Liver (tissue), 9 donors: ENCODE results near the gene OSBPL10. TPM values are rescaled to one million over a fixed set of nuclear protein-coding genes. Genes with fewer than 3 reads are reported as not detected.

Experiments
- DNase-seq: peaks from one replicate; pipeline ENCODE4 v3.0.0-alpha.2; 2017; ENCODE audit warnings: low spot score
- H3K27ac ChIP-seq, 2 donors: one replicate each; pipeline ENCODE4 v1.7.0; 2013; ENCODE audit warnings: inconsistent platforms in 2 of 2, low read length in 2 of 2, control low read depth in 1 of 2, low read depth in 1 of 2, mild to moderate bottlenecking in 1 of 2
- H3K27me3 ChIP-seq, 4 donors: one replicate each; pipeline versions ENCODE4 v1.6.1 to v1.7.0; 2013; ENCODE audit warnings: low read length in 3 of 4, inconsistent platforms in 1 of 4, mild to moderate bottlenecking in 1 of 4, moderate library complexity in 1 of 4; ENCODE audit not compliant: control insufficient read depth in 4 of 4, insufficient read depth in 4 of 4
- H3K36me3 ChIP-seq, 4 donors: one replicate each; pipeline versions ENCODE4 v1.6.1 to v1.7.0; 2013; ENCODE audit warnings: low read length in 3 of 4, mild to moderate bottlenecking in 3 of 4, low read depth in 1 of 4, moderate library complexity in 1 of 4; ENCODE audit not compliant: control insufficient read depth in 4 of 4, insufficient read depth in 3 of 4
- H3K4me1 ChIP-seq, 4 donors: one replicate each; pipeline versions ENCODE4 v1.6.1 to v1.7.0; 2013; ENCODE audit warnings: low read length in 3 of 4, mild to moderate bottlenecking in 3 of 4, moderate library complexity in 1 of 4; ENCODE audit not compliant: control insufficient read depth in 4 of 4, insufficient read depth in 4 of 4
- H3K4me3 ChIP-seq, 3 donors: one replicate each; pipeline versions ENCODE4 v1.6.1 to v1.7.0; 2013; ENCODE audit warnings: low read length in 3 of 3, control low read depth in 1 of 3, low read depth in 1 of 3, mild to moderate bottlenecking in 1 of 3
- H3K9ac ChIP-seq, 2 donors: one replicate each; pipeline ENCODE4 v1.7.0; 2013; ENCODE audit warnings: low read length in 2 of 2, mild to moderate bottlenecking in 2 of 2, moderate library complexity in 2 of 2, control low read depth in 1 of 2, low read depth in 1 of 2
- H3K9me3 ChIP-seq, 4 donors: one replicate each; pipeline versions ENCODE4 v1.6.1 to v1.7.0; 2013; ENCODE audit warnings: low read length in 3 of 4; ENCODE audit not compliant: control insufficient read depth in 4 of 4
- ATF3 ChIP-seq: IDR thresholded peaks from 2 replicates; pipeline ENCODE4 v1.6.1; 2016; ENCODE audit warnings: antibody characterized with exemption
- EGR1 ChIP-seq, 2 donors: IDR thresholded peaks; 2 replicates each; pipeline ENCODE4 v1.6.1; 2016 to 2018; ENCODE audit warnings: antibody characterized with exemption in 2 of 2, low read depth in 2 of 2
- FOXA1 ChIP-seq: IDR thresholded peaks from 2 replicates; pipeline ENCODE4 v1.6.1; 2016; ENCODE audit warnings: antibody characterized with exemption
- FOXA2 ChIP-seq: IDR thresholded peaks from 2 replicates; pipeline ENCODE4 v1.6.1; 2016; ENCODE audit warnings: antibody characterized with exemption
- GABPA ChIP-seq, 2 donors: IDR thresholded peaks in 1 of 2; conservative IDR thresholded peaks in 1 of 2; 2 replicates each; pipeline ENCODE4 v1.6.1; 2016; ENCODE audit warnings: antibody characterized with exemption in 2 of 2, mild to moderate bottlenecking in 1 of 2, moderate library complexity in 1 of 2
- HNF4A ChIP-seq, 2 donors: conservative IDR thresholded peaks; 2 replicates each; pipeline ENCODE4 v1.6.1; 2016; ENCODE audit warnings: antibody characterized with exemption in 2 of 2, mild to moderate bottlenecking in 2 of 2
- HNF4G ChIP-seq: IDR thresholded peaks from 2 replicates; pipeline ENCODE4 v1.6.1; 2016; ENCODE audit warnings: antibody characterized with exemption
- MAX ChIP-seq: IDR thresholded peaks from 2 replicates; pipeline ENCODE4 v1.6.1; 2016; ENCODE audit warnings: antibody characterized with exemption
- RAD21 ChIP-seq, 2 donors: IDR thresholded peaks; 2 replicates each; pipeline ENCODE4 v1.6.1; 2016; ENCODE audit warnings: antibody characterized with exemption in 2 of 2, mild to moderate bottlenecking in 2 of 2
- SP1 ChIP-seq: IDR thresholded peaks from 2 replicates; pipeline ENCODE4 v1.6.1; 2018; ENCODE audit warnings: antibody characterized with exemption, mild to moderate bottlenecking
- YY1 ChIP-seq: IDR thresholded peaks from 2 replicates; pipeline ENCODE4 v1.6.1; 2016; ENCODE audit warnings: antibody characterized with exemption, mild to moderate bottlenecking
- ZBTB33 ChIP-seq: IDR thresholded peaks from 2 replicates; pipeline ENCODE4 v1.6.1; 2016; ENCODE audit warnings: antibody characterized with exemption
- WGBS: extraction: QIAGEN DNeasy Blood & Tissue Kit; methylation state at CpG from one replicate; pipeline ENCODE4 v1.1.7; 2013; 5-methylcytosine and 5-hydroxymethylcytosine counted together
- polyA plus RNA-seq, 2 donors: library from polyadenylated mRNA; stranded (reverse) in 1 of 2; unstranded in 1 of 2; fragments of 200-250 nt in 1 of 2; fragments of >200 nt in 1 of 2; fragmentation: Nextera tagmentation in 1 of 2; extraction: Ambion mirVana in 1 of 2; gene quantifications; one replicate each; pipeline versions ENCODE4 v1.2.1 to v1.2.3, GENCODE V29; 2013 to 2015
- total RNA-seq, 2 donors: library from RNA; depleted of rRNA; stranded (reverse); fragments of >200 nt; gene quantifications; one replicate each; pipeline ENCODE4 v1.2.3, GENCODE V29; 2014
- TF ChIP-seq, protein P1 (sequence below): fragments of 150-350 bp; IDR thresholded peaks from 2 replicates; pipeline ENCODE4 v1.5.1; 2017; ENCODE audit warnings: improper control_type of control experiment, low read depth, low read length; ENCODE audit not compliant: missing input control
- donor health status: healthy.
- donor health status: healthy.
- donor health status: healthy.
- donor health status: healthy.
- donor health status: healthy.

OSBPL10 gene
- total and polyA plus RNA-seq, 4 donors, result 0.75 to 4.0 (median 1.7) TPM

- DNase-seq, result no peak
- H3K4me1 ChIP-seq, result no peaks in the 10 kb centered on the region
- TF ChIP-seq HNF4A (conservative IDR thresholded peaks at IDR 0.05), result no peak
- no peak for TF ChIP-seq HNF4G
- no peak for TF ChIP-seq GABPA (IDR thresholded peaks at IDR 0.05 in 1 of 2, conservative IDR thresholded peaks at IDR 0.05 in 1 of 2)
- no peak for TF ChIP-seq EGR1 (IDR thresholded peaks at IDR 0.05; ENCODE audit: low read depth in 2 of 2)
- no peak for TF ChIP-seq FOXA2
- H3K27ac ChIP-seq, result no peak overlapping the region
- no peak overlapping the region for H3K4me3 ChIP-seq
- no peaks in the 10 kb centered on the region for H3K9me3 ChIP-seq
- no peaks in the 10 kb centered on the region for H3K27me3 ChIP-seq
- no peak overlapping the region for H3K9ac ChIP-seq
- H3K36me3 ChIP-seq, result no peaks in the 10 kb centered on the region
- 97% methylated on average over 3 of the region's 3 CpGs for WGBS
Observed at GRCh38 chr3:31911643-31912042, 69.4 kb downstream of the OSBPL10 start.

GRCh38 chr3:31911124-31911523 lies 69.9 kb downstream of the OSBPL10 start:
- WGBS, result 92% methylated on average over 3 of the region's 3 CpGs

More at GRCh38 chr3:31911124-31911523, 69.9 kb downstream of the OSBPL10 start:
- Histone ChIP-seq H3K27ac (no peak overlapping the region), H3K9ac (no peak overlapping the region), H3K27me3 (no peaks in the 10 kb centered on the region), H3K36me3 (no peaks in the 10 kb centered on the region), H3K4me3 (no peak overlapping the region), H3K4me1 (no peaks in the 10 kb centered on the region), H3K9me3 (no peaks in the 10 kb centered on the region)
- TF ChIP-seq FOXA2, result no peak
- TF ChIP-seq YY1, result no peak
- no peak for TF ChIP-seq MAX
- TF ChIP-seq ZBTB33, result no peak
- no peak for TF ChIP-seq FOXA1
- TF ChIP-seq ATF3, result no peak
- no peak for TF ChIP-seq HNF4G
- TF ChIP-seq RAD21 (IDR thresholded peaks at IDR 0.05), result no peak
- TF ChIP-seq SP1, result no peak
- TF ChIP-seq, protein P1, sequence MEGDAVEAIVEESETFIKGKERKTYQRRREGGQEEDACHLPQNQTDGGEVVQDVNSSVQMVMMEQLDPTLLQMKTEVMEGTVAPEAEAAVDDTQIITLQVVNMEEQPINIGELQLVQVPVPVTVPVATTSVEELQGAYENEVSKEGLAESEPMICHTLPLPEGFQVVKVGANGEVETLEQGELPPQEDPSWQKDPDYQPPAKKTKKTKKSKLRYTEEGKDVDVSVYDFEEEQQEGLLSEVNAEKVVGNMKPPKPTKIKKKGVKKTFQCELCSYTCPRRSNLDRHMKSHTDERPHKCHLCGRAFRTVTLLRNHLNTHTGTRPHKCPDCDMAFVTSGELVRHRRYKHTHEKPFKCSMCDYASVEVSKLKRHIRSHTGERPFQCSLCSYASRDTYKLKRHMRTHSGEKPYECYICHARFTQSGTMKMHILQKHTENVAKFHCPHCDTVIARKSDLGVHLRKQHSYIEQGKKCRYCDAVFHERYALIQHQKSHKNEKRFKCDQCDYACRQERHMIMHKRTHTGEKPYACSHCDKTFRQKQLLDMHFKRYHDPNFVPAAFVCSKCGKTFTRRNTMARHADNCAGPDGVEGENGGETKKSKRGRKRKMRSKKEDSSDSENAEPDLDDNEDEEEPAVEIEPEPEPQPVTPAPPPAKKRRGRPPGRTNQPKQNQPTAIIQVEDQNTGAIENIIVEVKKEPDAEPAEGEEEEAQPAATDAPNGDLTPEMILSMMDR, result no peak
- no peak for DNase-seq
